ENCODE measurements around the gene DIO3. TPM values are rescaled to one million over a fixed set of nuclear protein-coding genes. Genes with fewer than 3 reads are reported as not detected.
"Not testable (repeated sequence)": the region's sequence is repeated elsewhere in the genome, so short reads cannot be mapped to it uniquely, and the experiment has no call there.

DIO3 gene
- total RNA-seq, 2 donors from 2014 or later: 0.55 TPM; not detected in 1

- Histone ChIP-seq H3K36me3 (no peaks in the 10 kb centered on the region), H3K27ac (no peak overlapping the region), H3K27me3 (peaks cover 0 to 10% of the 10 kb centered on the region in 2 donors), H3K9me3 (no peaks in the 10 kb centered on the region), H3K4me1 (peaks cover 0 to 11% of the 10 kb centered on the region in 2 donors), H3K4me3 (no peak overlapping the region)
- no peak for TF ChIP-seq CTCF (IDR thresholded peaks at IDR 0.05)
- DNase-seq (ENCODE audit: low spot score): no peak
Measured at GRCh38 chr14:101554991-101555668, 6.2 kb upstream of the DIO3 start.

GRCh38 chr14:101555669-101556043, 5.6 kb upstream of the DIO3 start:
- H3K27me3 ChIP-seq: not testable (repeated sequence)

GRCh38 chr14:101556131-101556530, 5.2 kb upstream of the DIO3 start:
- peaks cover 0 to 11% of the 10 kb centered on the region in 2 donors for H3K4me1 ChIP-seq
- peaks cover 0 to 1% of the 10 kb centered on the region in 2 donors for H3K9me3 ChIP-seq
- H3K4me3 ChIP-seq: no peak overlapping the region
- no peak for DNase-seq (ENCODE audit: low spot score)
- H3K27me3 ChIP-seq: peaks cover 0 to 10% of the 10 kb centered on the region in 2 donors
- TF ChIP-seq CTCF (IDR thresholded peaks at IDR 0.05): no peak
- no peaks in the 10 kb centered on the region for H3K36me3 ChIP-seq
- no peak overlapping the region for H3K27ac ChIP-seq

More at GRCh38 chr14:101555669-101556043, 5.6 kb upstream of the DIO3 start:
- not testable (repeated sequence) for H3K9me3 ChIP-seq; DNase-seq (ENCODE audit: low spot score); H3K27ac ChIP-seq; H3K36me3 ChIP-seq; H3K4me3 ChIP-seq
- peaks cover 0 to 11% of the 10 kb centered on the region in 2 donors for H3K4me1 ChIP-seq

GRCh38 chr14:101556566-101557320, 4.6 kb upstream of the DIO3 start:
- Histone ChIP-seq H3K36me3 (no peaks in the 10 kb centered on the region), H3K27ac (no peak overlapping the region), H3K9me3 (peaks cover 6 to 7% of the 10 kb centered on the region in 2 donors), H3K27me3 (peaks cover 0 to 14% of the 10 kb centered on the region in 2 donors), H3K4me1 (peaks cover 0 to 11% of the 10 kb centered on the region in 2 donors), H3K4me3 (no peak overlapping the region)
- no peak for TF ChIP-seq CTCF (IDR thresholded peaks at IDR 0.05)
- no peak for DNase-seq (ENCODE audit: low spot score)

- no peak overlapping the region for H3K27ac ChIP-seq
- peaks cover 0 to 11% of the 10 kb centered on the region in 2 donors for H3K4me1 ChIP-seq
- H3K27me3 ChIP-seq: peaks cover 0 to 15% of the 10 kb centered on the region in 2 donors
- no peak for TF ChIP-seq CTCF (IDR thresholded peaks at IDR 0.05)
- no peak overlapping the region for H3K4me3 ChIP-seq
- no peaks in the 10 kb centered on the region for H3K36me3 ChIP-seq
- H3K9me3 ChIP-seq: peaks cover 11 to 13% of the 10 kb centered on the region in 2 donors
- DNase-seq (ENCODE audit: low spot score): no peak
Measured at GRCh38 chr14:101557321-101557695, 4.0 kb upstream of the DIO3 start.
